Activated T-cell treated with anti-CD3 and anti-CD28 coated beads for 48 hours (primary cell): ENCODE data around the gene ZDHHC15.
"Not testable (repeated sequence)": the region's sequence is repeated elsewhere in the genome, so short reads cannot be mapped to it uniquely, and the experiment has no call there.

Source experiments
- DNase-seq: peaks from one replicate; pipeline ENCODE4 v3.0.0-alpha.2; 2020; ENCODE audit warnings: low read depth

Gene ZDHHC15

GRCh38 chrX:75522565-75523431 is at the start of gene ZDHHC15:
Gene ZDHHC15 (minus strand): TSS chrX:75523037. CDS start chrX:75523024, 13 bp downstream.
- DNase-seq: peak; percentile 46

- DNase-seq: not testable (repeated sequence)
Measured at GRCh38 chrX:75560544-75560943, 37.7 kb upstream of the ZDHHC15 start.

- DNase-seq: no peak
Measured at GRCh38 chrX:75547783-75548182, 24.9 kb upstream of the ZDHHC15 start.

GRCh38 chrX:75546724-75547511 is 24.1 kb upstream of the ZDHHC15 start:
- no peak for DNase-seq

GRCh38 chrX:75544786-75545185 is 21.9 kb upstream of the ZDHHC15 start:
- DNase-seq: no peak

- DNase-seq: no peak
Measured at GRCh38 chrX:75483933-75484332, 38.9 kb downstream of the ZDHHC15 start.

GRCh38 chrX:75461780-75462179 is 61.1 kb downstream of the ZDHHC15 start:
- not testable (repeated sequence) for DNase-seq

GRCh38 chrX:75421688-75422230 is 101.1 kb downstream of the ZDHHC15 start:
- no peak for DNase-seq

- not testable (repeated sequence) for DNase-seq
Measured at GRCh38 chrX:75407153-75407552, 115.7 kb downstream of the ZDHHC15 start.

GRCh38 chrX:75390470-75390869 is 132.4 kb downstream of the ZDHHC15 start:
- DNase-seq: no peak

GRCh38 chrX:75369721-75370120 is 153.1 kb downstream of the ZDHHC15 start:
- no peak for DNase-seq

GRCh38 chrX:75366861-75367260 is 156.0 kb downstream of the ZDHHC15 start:
- no peak for DNase-seq

GRCh38 chrX:75365243-75365975 is 157.4 kb downstream of the ZDHHC15 start:
- DNase-seq: no peak

- no peak for DNase-seq
Measured at GRCh38 chrX:75361788-75362187, 161.0 kb downstream of the ZDHHC15 start.

GRCh38 chrX:75348601-75349000 is 174.2 kb downstream of the ZDHHC15 start:
- not testable (repeated sequence) for DNase-seq

GRCh38 chrX:75337525-75337924 is 185.3 kb downstream of the ZDHHC15 start:
- no peak for DNase-seq

- DNase-seq: no peak
Measured at GRCh38 chrX:75335127-75335458, 187.7 kb downstream of the ZDHHC15 start.

- DNase-seq: not testable (repeated sequence)
Measured at GRCh38 chrX:75334407-75335126, 188.3 kb downstream of the ZDHHC15 start.

GRCh38 chrX:75327607-75328006 is 195.2 kb downstream of the ZDHHC15 start:
- DNase-seq: no peak
